SU-DHL-6 (cell line): ENCODE results near the gene MCF2L2.

ENCODE experiments used
- H2AFZ ChIP-seq: fragments of 200-600 bp; sonication (generic); 2 replicates; pipeline ENCODE4 v1.6.1; 2014; ENCODE audit warnings: low read depth, mild to moderate bottlenecking, moderate library complexity, mixed read lengths, antibody characterized with exemption, low read length; ENCODE audit not compliant: severe bottlenecking
- H3F3A ChIP-seq: fragments of 200-600 bp; shearing (Covaris generic); 2 replicates; pipeline ENCODE4 v1.6.0; 2016; ENCODE audit warnings: antibody characterized with exemption, mild to moderate bottlenecking; ENCODE audit not compliant: insufficient read depth
- H3K27ac ChIP-seq: fragments of 200-600 bp; sonication (generic); 2 replicates; pipeline ENCODE4 v1.5.1; 2016; ENCODE audit warnings: low read depth, mild to moderate bottlenecking, low read length, moderate library complexity, mixed read lengths
- H3K27me3 ChIP-seq: fragments of 200-600 bp; sonication (generic), shearing (Covaris generic); 2 replicates; pipeline ENCODE4 v1.6.0; 2014; ENCODE audit warnings: mild to moderate bottlenecking, low read length
- H3K36me3 ChIP-seq: fragments of 200-600 bp; sonication (generic); 2 replicates; pipeline ENCODE4 v1.6.1; 2014; ENCODE audit warnings: mild to moderate bottlenecking, low read length, mixed read lengths
- H3K4me2 ChIP-seq: fragments of 300-600, 200-600 bp; shearing (Covaris generic), sonication (generic); 2 replicates; pipeline ENCODE4 v1.6.0; 2014; ENCODE audit warnings: low read length, low read depth, mild to moderate bottlenecking; ENCODE audit not compliant: poor library complexity, severe bottlenecking
- H3K4me3 ChIP-seq: fragments of 200-600 bp; sonication (generic); 2 replicates; pipeline ENCODE4 v1.5.1; 2014; ENCODE audit warnings: antibody characterized with exemption, low read length, mild to moderate bottlenecking, mixed read lengths; ENCODE audit not compliant: insufficient read depth, poor library complexity, severe bottlenecking
- H3K79me2 ChIP-seq: fragments of 200-600 bp; sonication (generic); 2 replicates; pipeline ENCODE4 v1.6.1; 2014; ENCODE audit warnings: mild to moderate bottlenecking, low read length, moderate library complexity; ENCODE audit not compliant: insufficient read depth
- H3K9ac ChIP-seq: fragments of 200-600 bp; sonication (generic); 2 replicates; pipeline ENCODE4 v1.7.0; 2014; ENCODE audit warnings: mild to moderate bottlenecking, low read length
- H3K9me2 ChIP-seq: fragments of 200-600 bp; sonication (generic); replicated peaks from 2 replicates; pipeline ENCODE4 v1.6.1; 2014; ENCODE audit warnings: low read length; ENCODE audit not compliant: insufficient read depth
- H3K9me3 ChIP-seq: fragments of 200-600 bp; sonication (generic); 2 replicates; pipeline ENCODE4 v1.6.1; 2014; ENCODE audit warnings: low read length, mixed read lengths; ENCODE audit not compliant: insufficient read depth
- H4K20me1 ChIP-seq: fragments of 200-600 bp; sonication (generic); 2 replicates; pipeline ENCODE4 v1.6.1; 2014; ENCODE audit warnings: low read depth, mild to moderate bottlenecking, antibody characterized with exemption, low read length, moderate library complexity, mixed read lengths
- CTCF ChIP-seq: fragments of 200-600 bp; sonication (generic); IDR thresholded peaks from one replicate; pipeline ENCODE4 v1.5.1; 2017; ENCODE audit warnings: antibody characterized with exemption, mild to moderate bottlenecking, low read length, moderate library complexity; ENCODE audit not compliant: insufficient read depth, poor library complexity, severe bottlenecking
- EZH2phosphoT487 ChIP-seq: fragments of 200-600 bp; sonication (generic), shearing (Covaris generic); conservative IDR thresholded peaks from 2 replicates; pipeline ENCODE4 v1.6.1; 2018; ENCODE audit warnings: mild to moderate bottlenecking, antibody characterized with exemption, low read length, moderate library complexity, mixed read lengths

MCF2L2 gene

GRCh38 chr3:183265157-183265642 is 163.2 kb downstream of the MCF2L2 start:
- no peak overlapping the region for H3K4me2 ChIP-seq
- H2AFZ ChIP-seq: no peak overlapping the region
- no peak overlapping the region for H3K9ac ChIP-seq
- H3K79me2 ChIP-seq: no peaks in the 10 kb centered on the region
- H3K27ac ChIP-seq: no peak overlapping the region
- H4K20me1 ChIP-seq: no peaks in the 10 kb centered on the region
- H3K36me3 ChIP-seq: no peaks in the 10 kb centered on the region
- no peaks in the 10 kb centered on the region for H3F3A ChIP-seq
- H3K4me3 ChIP-seq: no peak overlapping the region
- no peaks in the 10 kb centered on the region for H3K9me3 ChIP-seq
- no peaks in the 10 kb centered on the region for H3K9me2 ChIP-seq
- TF ChIP-seq EZH2phosphoT487: no peak
- TF ChIP-seq CTCF: no peak
- H3K27me3 ChIP-seq: no peaks in the 10 kb centered on the region

- Histone ChIP-seq H3K27me3 (no peaks in the 10 kb centered on the region), H3K4me3 (no peak overlapping the region), H3K9me3 (no peaks in the 10 kb centered on the region), H3K9me2 (no peaks in the 10 kb centered on the region), H3F3A (no peaks in the 10 kb centered on the region), H4K20me1 (no peaks in the 10 kb centered on the region), H3K4me2 (no peak overlapping the region), H3K79me2 (no peaks in the 10 kb centered on the region), H3K36me3 (no peaks in the 10 kb centered on the region), H3K9ac (no peak overlapping the region), H3K27ac (no peak overlapping the region), H2AFZ (no peak overlapping the region)
- TF ChIP-seq CTCF: no peak
- no peak for TF ChIP-seq EZH2phosphoT487
Observed at GRCh38 chr3:183264268-183264667, 164.2 kb downstream of the MCF2L2 start.

- Histone ChIP-seq H3K36me3 (no peaks in the 10 kb centered on the region), H3K9ac (no peak overlapping the region), H2AFZ (no peak overlapping the region), H4K20me1 (no peaks in the 10 kb centered on the region), H3K27me3 (no peaks in the 10 kb centered on the region), H3K27ac (no peak overlapping the region), H3K4me3 (no peak overlapping the region), H3K79me2 (no peaks in the 10 kb centered on the region), H3K9me3 (no peaks in the 10 kb centered on the region), H3K9me2 (no peaks in the 10 kb centered on the region), H3F3A (no peaks in the 10 kb centered on the region), H3K4me2 (no peak overlapping the region)
- no peak for TF ChIP-seq EZH2phosphoT487
- no peak for TF ChIP-seq CTCF
Observed at GRCh38 chr3:183262875-183263378, 165.5 kb downstream of the MCF2L2 start.
